Activated naive CD4-positive, alpha-beta T cell treated with anti-CD3 and anti-CD28 coated beads, Interleukin-2, amount 10 ng/mL, durations not matched to agents 5 hours and 36 hours (primary cell): ENCODE results near the gene WDR74. TPM values are rescaled to one million over a fixed set of nuclear protein-coding genes. Genes with fewer than 3 reads are reported as not detected.

Source experiments
- microRNA-seq: library from miRNA; unstranded; fragments of <30 nt; microRNA quantifications from one replicate; pipeline ENCODE4 v1.2.0, GENCODE V29; 2022; ENCODE audit warnings: borderline microRNAs expressed, borderline replicate concordance
- total RNA-seq, 2 experiments: library from RNA; stranded (reverse); gene quantifications; one replicate each; pipeline ENCODE4 v1.2.3, GENCODE V29; 2021

Gene WDR74
- 10 to 100 TPM; 64.7 to 71.4 TPM for total RNA-seq

DNA sequence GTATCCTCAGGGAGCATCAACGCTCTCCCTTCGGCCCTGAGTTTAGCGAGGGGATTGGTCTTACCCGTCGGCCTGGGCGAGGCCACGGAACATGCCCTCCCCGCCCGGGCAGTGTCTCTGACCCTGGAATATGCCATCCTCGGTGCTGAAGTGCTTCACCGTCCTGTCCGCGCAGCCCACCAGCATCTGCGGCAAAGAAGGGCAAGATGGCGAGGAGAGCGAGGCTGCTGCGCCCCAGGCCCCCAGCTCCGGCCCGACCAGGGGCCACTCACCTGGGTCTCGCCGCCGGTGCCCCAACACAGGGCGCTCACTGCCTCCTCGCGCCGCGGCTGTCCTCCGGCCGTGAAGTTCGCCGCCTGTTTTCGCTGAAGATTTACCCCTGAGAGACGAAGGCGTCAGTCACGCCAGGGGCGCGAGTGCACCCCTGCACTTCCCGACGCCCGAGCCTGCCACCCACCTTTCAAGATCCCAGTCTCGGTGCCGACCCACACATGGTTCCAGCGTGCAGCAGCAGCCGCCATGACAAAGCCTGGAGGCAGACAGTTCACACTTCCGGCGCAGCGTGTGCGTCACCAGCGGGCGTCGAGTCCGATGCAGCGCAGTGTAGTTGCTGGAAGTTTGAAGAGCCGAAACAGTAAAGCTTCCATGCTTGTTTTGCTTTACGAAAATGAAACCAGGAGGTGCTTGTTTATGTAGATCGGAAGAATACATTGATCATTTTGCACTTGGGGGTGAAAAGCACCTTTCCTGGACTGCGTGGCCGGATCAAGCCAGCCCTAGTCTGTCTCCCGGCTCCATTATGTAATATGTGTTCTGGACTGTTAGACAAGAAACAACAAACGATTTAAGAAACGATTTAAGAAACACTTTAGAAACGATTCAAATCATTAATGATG is at the start of gene WDR74:
TSS of gene WDR74 (minus strand) at position 541 of the 896 bp plus-strand sequence. CDS start at position 521, 20 bp downstream.

GRCh38 chr11:62880803-62881578 is 41.6 kb upstream of the WDR74 start, which contains the start of gene SLC3A2:
SLC3A2 (plus strand) TSS chr11:62880896; CDS start chr11:62881024, 128 bp downstream.

DNA sequence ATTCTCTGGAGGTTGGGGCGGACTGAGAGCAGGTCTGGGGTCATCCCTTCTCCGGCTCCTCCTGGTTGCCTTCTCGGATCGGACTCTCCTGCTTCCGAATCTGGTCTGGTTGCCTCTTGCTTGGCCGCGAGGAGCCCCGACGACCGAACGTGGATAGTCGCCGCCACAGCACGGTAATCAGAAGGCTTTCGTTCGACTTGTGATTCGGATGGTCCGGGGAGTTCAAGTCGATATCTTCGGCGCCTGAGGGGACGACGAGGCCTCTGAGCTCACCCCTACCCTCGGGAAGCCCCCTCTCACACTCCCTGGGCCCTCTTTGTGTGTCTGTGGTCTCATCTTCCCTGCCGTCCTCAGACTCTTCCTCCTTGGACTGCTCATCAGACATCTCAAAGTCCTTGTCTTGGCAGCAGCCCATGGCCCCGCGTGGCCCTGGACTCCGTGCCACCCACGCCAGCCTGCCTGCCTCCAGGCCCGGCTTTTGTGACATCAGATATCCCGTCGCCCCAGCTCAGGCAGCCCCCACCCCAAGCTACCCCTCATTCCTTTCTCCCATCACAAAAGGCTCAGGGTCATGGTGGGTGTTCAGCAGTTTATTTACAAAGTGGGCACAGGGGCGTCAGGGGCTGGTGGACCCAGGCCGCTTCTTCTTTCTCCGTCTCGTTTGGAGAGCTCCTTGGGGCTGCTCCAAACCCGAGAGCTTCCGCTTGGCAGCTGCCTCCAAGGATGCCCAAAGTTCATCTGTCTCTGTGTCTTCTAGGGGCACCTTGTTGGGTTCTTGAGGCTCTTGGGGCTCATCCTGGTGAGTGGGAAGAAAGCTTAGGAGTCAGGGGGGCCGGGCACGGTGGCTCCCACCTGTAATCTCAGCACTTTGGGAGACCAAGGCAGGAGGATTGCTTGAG is 6.8 kb downstream of the WDR74 start, which contains the start of gene TEX54:
TSS of gene TEX54 (minus strand) at position 506 of the 899 bp plus-strand sequence.

DNA sequence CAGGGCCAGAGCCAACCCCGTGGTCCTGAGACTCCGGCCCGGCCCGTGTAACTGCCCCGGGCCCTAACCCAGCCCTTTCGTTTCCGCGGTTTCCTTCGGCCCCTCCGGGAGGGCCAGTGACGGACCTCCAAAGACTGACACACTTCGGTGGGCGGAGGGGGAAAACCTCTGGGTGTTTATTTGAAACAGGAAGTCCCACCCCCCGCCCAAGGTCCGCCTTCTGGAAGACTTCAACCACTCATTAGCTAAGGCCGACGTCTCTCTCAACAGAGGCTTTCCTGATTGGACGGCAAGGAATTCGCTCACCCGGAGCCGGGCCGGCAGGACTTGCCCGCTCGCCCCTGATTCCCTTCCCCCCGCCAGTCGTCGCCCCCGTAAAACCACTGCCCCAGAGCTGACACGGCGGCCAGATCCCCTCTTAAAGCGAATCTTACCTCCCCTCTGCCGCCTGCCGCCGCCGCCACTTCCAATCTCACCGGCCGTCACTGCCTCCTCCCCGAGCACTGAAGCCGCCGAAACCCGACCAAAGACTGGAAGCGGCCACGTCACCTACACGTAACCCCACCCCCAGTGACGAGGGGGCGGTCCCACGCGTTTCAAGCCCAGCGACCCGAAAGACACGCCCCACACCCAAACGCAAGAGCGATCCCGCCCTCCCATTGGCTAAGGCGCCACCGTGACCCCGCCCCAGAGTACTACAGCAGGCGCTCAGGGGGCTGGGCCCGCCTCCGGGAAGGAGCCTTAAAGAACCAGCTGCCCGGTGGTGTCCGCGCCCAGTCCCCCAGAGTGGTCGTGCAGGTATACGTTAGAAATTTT is 7.7 kb downstream of the WDR74 start, which contains the start of gene STX5:
TSS of gene STX5 (minus strand) at position 532 of the 816 bp plus-strand sequence. CDS start 808 bp downstream, outside the sequence.

DNA sequence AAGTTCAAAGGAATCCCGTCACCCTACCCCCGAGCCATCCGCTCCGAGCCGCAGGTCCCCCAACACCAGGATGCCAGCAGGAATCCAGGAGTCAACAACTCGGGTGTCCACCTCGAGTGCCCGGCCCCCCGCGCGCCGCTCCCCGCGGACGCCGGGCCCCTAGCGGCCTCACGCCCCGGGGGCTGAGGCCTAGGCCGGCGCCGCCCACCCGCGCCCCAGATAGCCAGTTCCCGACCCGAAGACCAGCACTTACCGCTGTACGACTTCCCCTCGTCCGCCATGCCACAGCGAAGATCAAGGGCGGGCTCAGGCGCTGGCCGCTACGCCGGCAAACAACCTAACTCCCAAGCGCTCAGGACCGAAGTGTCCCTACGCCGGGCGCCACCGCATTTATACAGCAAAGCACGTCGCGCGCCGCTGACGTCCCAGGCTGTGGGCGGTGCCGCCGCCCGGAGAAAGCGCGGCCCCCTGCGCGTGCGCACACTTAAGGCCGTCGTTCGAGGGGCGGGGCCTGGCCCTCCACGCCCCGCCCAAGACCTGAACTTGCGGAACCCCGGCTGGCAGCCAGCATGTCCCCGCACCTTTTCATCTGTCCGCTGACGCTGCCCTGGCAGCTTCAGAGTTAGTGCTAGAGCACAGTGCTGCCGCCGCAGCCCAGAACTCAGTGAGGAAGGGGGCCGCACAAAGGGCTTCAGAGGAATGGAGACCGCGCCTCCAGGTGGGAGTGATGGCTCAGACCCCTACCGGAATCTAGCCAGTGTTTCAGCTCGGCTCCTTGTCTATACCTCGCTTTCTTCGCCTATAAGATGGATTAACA is 34.1 kb downstream of the WDR74 start, which contains the start of gene NXF1:
TSS of gene NXF1 (minus strand) at position 365 of the 817 bp plus-strand sequence. CDS start at position 281, 84 bp downstream.

DNA sequence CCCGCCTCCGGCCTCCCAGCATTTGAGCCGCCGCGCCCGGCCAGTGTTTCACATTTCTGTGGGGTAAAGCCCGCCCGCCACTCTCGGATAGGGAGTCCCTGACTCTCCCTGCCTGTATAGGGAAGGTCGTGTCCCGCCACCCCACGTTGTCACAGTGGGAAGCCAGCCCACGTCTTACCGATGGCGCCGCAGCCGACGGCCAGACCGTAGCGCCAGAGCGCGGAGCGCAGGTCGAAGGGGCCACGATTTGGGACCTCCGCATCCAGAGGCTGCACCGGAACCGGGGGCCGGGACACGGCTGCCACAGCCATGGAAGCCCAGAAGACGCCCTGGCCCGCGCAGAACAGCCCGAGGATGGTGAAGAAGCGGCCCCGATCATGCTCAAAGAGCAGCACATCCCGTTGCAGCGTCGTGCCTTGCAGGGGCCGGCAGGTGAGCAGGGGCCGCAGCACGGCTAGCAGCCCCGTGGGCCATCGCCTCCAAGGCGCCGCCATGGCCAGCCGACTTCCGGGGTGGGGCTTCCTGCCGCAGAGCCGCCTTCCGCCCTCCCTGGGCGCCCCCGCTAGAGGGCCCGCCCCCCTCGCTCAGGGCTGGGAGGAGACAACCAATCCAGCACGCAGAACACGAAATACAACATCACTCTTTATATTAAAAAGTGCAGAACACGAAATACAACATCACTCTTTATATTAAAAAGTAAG is 47.7 kb downstream of the WDR74 start, which contains the start of gene TMEM223:
TSS of gene TMEM223 (minus strand) at position 506 of the 701 bp plus-strand sequence. CDS start at position 494, 12 bp downstream.

DNA sequence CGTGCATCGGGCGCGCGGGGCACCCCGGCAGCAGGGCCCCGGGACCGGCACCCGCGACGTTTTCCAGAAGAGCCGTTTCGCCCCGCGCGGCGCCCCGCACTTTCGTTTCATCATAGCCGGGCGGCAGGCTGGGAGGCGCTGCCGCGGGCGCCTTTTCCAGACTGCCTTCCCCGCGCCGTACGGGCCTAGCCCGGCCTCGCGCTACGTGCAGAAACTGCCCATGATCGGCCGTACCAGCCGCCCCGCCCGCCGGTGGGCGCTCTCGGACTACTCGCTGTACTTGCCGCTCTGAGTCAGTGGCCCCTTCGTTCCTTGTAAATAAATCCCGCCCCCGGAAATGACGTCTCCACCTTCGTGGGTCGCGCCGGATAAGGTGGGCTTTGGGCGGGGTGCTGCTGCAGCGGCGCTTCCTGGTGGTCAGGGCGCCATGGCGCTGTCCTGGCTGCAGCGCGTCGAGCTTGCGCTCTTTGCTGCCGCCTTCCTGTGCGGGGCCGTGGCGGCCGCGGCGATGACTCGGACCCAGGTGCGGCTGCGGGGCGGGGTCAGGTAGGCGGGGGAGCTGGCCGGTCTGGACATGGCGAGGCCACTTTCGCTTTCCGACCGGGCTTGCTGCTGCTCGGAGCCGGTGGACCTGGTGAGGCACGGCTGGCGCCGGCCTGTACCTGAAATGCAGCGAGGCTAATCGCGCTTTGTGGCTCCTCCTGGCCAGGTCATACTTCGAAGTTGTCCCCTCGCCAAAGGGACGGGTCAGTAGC is 52.2 kb downstream of the WDR74 start, which contains the start of gene TMEM179B:
TSS of gene TMEM179B (plus strand) at position 398 of the 755 bp plus-strand sequence. CDS start at position 428, 30 bp downstream.

Small RNAs within 50 kb of the gene (microRNA-seq; reads per million reads assigned to microRNA genes)
- not detected for gene MIR6514
- not detected for gene MIR6748

Other genes starting within 250 kb of the WDR74 start
- 10 to 100 TPM; 26.2 to 28.2 TPM for gene TUT1, start 248.1 kb downstream of the WDR74 start, total RNA-seq
- gene MTA2, start 237.7 kb downstream of the WDR74 start, total RNA-seq: 100 to 1,000 TPM; 208 to 223 TPM
- 100 to 1,000 TPM; 133 to 139 TPM for gene EML3, start 226.8 kb downstream of the WDR74 start, total RNA-seq
- gene ROM1, start 226.3 kb downstream of the WDR74 start, total RNA-seq: 1 to 10 TPM; 1.1 to 1.7 TPM
- 10 to 100 TPM; 70.9 to 73.2 TPM for gene B3GAT3, start 217.6 kb downstream of the WDR74 start, total RNA-seq
- gene GANAB, start 193.0 kb downstream of the WDR74 start, total RNA-seq: 100 to 1,000 TPM; 297 to 300 TPM
- 10 to 100 TPM; 31.4 to 32.4 TPM for gene INTS5, start 186.3 kb downstream of the WDR74 start, total RNA-seq
- 10 to 100 TPM; 83.3 to 83.8 TPM for gene C11orf98, start 174.4 kb downstream of the WDR74 start, total RNA-seq
- 10 to 100 TPM; 12.8 to 14.2 TPM for gene CSKMT, start 174.3 kb downstream of the WDR74 start, total RNA-seq
- gene UQCC3, start 167.9 kb downstream of the WDR74 start, total RNA-seq: 1 to 10 TPM; 6.2 to 8.1 TPM
- 10 to 100 TPM; 26.5 to 28.9 TPM for gene LBHD1, start 167.3 kb downstream of the WDR74 start, total RNA-seq
- 100 to 1,000 TPM; 157 to 162 TPM for gene UBXN1, start 160.5 kb downstream of the WDR74 start, total RNA-seq
- gene LRRN4CL, start 150.1 kb downstream of the WDR74 start, total RNA-seq: under 1 TPM; 0.14 to 0.35 TPM
- gene BSCL2, start 132.2 kb downstream of the WDR74 start, total RNA-seq: 10 to 100 TPM; 26.6 to 33.7 TPM
- gene GNG3, start 131.9 kb downstream of the WDR74 start, total RNA-seq: not detected
- 10 to 100 TPM; 60.2 to 63.0 TPM for gene HNRNPUL2, start 112.1 kb downstream of the WDR74 start, total RNA-seq
- gene TTC9C, start 111.1 kb downstream of the WDR74 start, total RNA-seq: 10 to 100 TPM; 42.4 to 43.6 TPM
- gene ZBTB3, start 85.4 kb downstream of the WDR74 start, total RNA-seq: 10 to 100 TPM; 14.8 to 17.8 TPM
- 10 to 100 TPM; 84.5 to 93.5 TPM for gene POLR2G, start 78.0 kb downstream of the WDR74 start, total RNA-seq
- gene TAF6L, start 68.2 kb downstream of the WDR74 start, total RNA-seq: 10 to 100 TPM; 21.3 to 22.1 TPM
- 10 to 100 TPM; 45.4 to 45.5 TPM for gene TMEM179B, start 52.2 kb downstream of the WDR74 start, total RNA-seq
- gene TMEM223, start 47.6 kb downstream of the WDR74 start, total RNA-seq: 10 to 100 TPM; 19.1 to 21.5 TPM
- 100 to 1,000 TPM; 101 to 104 TPM for gene NXF1, start 34.1 kb downstream of the WDR74 start, total RNA-seq
- 10 to 100 TPM; 43.5 to 43.8 TPM for gene STX5, start 7.5 kb downstream of the WDR74 start, total RNA-seq
- gene TEX54, start 6.7 kb downstream of the WDR74 start, total RNA-seq: not detected
- gene SLC3A2, start 41.3 kb upstream of the WDR74 start, total RNA-seq: 100 to 1,000 TPM; 150 to 157 TPM
- gene CHRM1, start 81.8 kb upstream of the WDR74 start, total RNA-seq: not detected
- gene SLC22A6, start 145.4 kb upstream of the WDR74 start, total RNA-seq: not detected
- not detected for gene SLC22A8, start 176.3 kb upstream of the WDR74 start, total RNA-seq